Superior temporal gyrus (tissue), 1 donor: ENCODE data around the gene SLC16A5.
A peak's percentile ranks its signal among the peaks of the same experiment; 100 is the strongest.
"Not testable (repeated sequence)": the region's sequence is repeated elsewhere in the genome, so short reads cannot be mapped to it uniquely, and the experiment has no call there.

ENCODE experiments used
- DNase-seq: peaks from one replicate; pipeline ENCODE4 v3.0.0-alpha.2; 2016; ENCODE audit errors: extremely low spot score

SLC16A5 gene

GRCh38 chr17:75133001-75133400 is 45.2 kb downstream of the SLC16A5 start:
- DNase-seq: no peak

- DNase-seq: not testable (repeated sequence)
These were observed 46.0 kb downstream of the SLC16A5 start for GRCh38 chr17:75133607-75134347.

- no peak for DNase-seq
These were observed 47.7 kb downstream of the SLC16A5 start for GRCh38 chr17:75135452-75135851.

DNA sequence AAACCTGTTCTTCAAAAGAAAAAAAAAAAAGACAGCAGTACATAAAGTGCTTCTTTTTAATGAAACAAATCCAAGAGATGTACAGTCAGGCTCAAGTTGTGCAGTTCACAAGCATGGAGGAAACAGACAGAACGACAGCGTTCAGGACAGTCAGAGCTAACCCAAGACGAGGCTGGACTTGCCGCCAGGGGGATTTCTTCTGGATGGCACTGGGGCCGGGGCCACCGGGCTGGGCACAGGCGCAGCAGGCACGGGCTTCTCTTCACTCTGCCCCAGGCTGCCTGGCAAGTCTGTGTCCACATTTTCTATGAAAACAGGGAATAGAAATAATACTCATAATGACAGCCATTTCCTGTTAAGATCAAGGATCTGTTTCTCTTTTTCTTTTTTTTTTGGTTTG is 48.2 kb downstream of the SLC16A5 start:
- DNase-seq: no peak

GRCh38 chr17:75137762-75138161 is 50.0 kb downstream of the SLC16A5 start:
- not testable (repeated sequence) for DNase-seq

- DNase-seq: no peak
These were observed 50.8 kb downstream of the SLC16A5 start for GRCh38 chr17:75138519-75138918.

DNA sequence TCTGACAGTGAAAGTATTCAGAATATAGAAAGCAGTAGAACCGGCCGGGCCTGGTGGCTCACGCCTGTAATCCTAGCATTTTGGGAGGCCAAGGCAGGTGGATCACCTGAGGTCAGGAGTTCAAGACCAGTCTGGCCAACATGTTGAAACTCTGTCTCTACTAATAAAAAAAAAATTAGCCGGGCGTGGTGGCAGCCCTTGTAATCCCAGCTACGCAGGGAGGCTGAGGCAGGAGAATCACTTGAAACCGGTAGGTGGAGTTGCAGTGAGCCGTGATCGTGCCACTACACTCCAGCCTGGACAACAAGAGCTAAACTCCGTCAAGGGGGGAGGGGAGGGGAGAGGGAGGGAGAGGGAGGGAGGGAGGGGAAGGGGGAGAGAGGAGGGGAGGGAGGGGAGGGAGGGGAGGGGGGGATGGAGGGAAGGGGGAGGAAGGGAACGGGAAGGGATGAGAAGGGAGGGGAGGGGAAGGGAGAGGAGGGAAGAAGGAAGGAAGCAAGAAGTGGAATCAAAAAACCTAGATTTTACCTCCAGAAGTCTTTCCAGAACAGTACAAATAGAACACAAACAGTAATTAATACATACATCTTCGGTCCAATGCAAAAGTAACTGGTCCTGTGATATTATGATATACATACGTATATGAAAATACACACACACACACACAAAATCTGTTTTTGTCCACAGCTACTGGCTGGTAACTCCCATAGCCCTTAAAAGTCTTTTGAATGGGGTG is 54.6 kb downstream of the SLC16A5 start:
- no peak for DNase-seq

DNA sequence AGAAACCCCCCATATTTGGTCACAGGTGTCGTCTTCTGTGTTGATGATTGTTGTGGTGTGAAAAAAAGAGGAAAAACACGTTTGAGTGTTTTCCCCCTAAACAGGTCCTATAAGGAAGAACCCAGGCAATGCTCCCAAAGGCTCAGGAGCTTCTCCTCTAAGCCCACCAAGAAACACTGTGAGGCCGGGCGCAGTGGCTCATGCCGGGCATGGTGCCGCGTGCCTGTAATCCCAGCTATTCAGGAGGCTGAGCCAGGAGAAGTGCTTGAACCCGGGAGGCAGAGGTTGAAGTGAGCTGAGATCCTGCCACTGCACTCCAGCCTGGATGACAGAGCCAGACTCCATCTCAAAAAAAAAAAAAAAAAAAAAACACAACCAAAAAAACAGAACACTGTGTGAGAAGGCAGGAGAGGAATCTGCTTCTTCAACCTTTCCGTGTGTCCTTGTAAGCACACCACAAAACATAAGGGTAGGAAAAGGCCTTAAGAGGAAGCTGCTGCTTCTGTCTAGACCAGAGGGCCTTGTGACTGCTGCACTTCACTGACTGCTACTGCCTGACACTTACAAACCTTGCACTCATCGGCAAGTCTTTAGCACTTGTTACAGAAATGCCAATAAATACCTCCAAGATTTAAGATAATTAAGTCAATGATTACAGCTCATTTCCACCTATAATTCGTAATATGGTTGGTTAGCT is 57.2 kb downstream of the SLC16A5 start:
- no peak for DNase-seq

DNA sequence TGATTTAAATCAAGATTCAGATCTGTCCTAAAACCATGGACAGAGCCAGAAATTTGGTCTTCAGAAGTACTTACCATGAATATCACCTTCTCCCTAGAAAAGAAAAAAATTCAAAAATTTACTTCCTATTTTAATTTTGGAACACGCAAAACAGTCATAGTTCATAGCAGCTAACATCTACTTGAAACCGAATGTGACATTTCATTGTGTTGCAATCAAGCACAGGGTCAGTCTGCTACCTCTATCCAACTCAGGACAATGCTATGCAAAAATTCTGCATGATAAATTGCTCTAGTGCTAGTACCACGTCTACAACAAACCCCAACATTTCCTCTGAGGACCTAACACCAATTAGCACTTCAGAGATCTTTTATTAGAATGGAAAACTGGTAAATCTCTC is 58.8 kb downstream of the SLC16A5 start:
- DNase-seq: no peak

- no peak for DNase-seq
These were observed 60.3 kb downstream of the SLC16A5 start for GRCh38 chr17:75147878-75148546.

- DNase-seq: no peak
These were observed 64.2 kb downstream of the SLC16A5 start for GRCh38 chr17:75151930-75152329.

- DNase-seq: no peak
These were observed 64.8 kb downstream of the SLC16A5 start for GRCh38 chr17:75152523-75152921.

- DNase-seq: no peak
These were observed 65.4 kb downstream of the SLC16A5 start for GRCh38 chr17:75152922-75153779.

DNA sequence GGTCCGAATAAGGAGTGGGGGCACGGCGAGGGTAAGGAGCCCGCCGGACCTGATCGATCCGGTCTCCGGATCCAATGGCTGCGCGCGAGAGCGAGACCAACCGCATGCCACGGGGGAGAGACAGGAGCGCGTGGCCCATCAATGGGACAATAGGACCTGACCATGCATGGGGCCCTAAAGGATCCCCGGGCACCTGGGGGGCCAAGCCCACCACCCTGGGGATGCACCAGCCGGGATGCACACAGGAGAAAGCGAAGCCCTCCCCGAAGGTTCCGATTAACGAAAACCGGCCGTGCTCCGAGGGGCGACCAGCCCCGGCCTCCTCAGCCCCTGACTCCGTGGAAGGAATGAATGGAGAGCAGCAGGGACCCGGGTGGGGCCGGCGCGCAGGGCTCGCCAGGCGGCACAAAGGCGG is 66.0 kb downstream of the SLC16A5 start:
- no peak for DNase-seq

GRCh38 chr17:75154195-75155106 is 66.7 kb downstream of the SLC16A5 start, which contains the start of gene JPT1:
JPT1 (minus strand) TSS chr17:75154512; CDS start chr17:75154397, 115 bp downstream.
- peak; percentile 99 for DNase-seq

DNA sequence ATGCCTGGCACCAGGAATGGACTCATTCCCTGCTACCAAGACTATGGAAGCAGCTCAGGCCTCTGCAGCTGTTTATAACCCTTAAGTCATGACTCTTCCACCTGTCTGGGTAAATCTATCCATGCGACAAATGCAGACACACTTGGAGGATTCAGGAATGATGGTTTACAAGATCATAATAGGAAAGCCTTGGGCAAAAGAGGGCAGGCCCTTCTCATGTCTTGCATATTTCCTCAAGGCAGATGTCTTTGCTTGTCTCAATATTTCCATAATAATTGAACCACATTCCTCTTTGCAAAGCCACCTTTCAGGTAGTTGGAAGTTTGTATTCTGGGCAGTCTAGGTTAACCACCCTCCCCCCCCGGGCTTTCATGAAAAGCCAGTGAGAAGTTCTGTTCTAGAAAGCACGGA is 67.4 kb downstream of the SLC16A5 start:
- DNase-seq: no peak
